NK-92 treated with Interleukin-12 subunit alpha and Interleukin-12 subunit beta, amount 100 ng/mL, for 24 hours (cell line): ENCODE results near the gene DCLK3.

ENCODE experiments used
- DNase-seq: peaks from one replicate; lab custom pipeline; 2025; lab: John Stamatoyannopoulos, UW

The DCLK3 gene

GRCh38 chr3:36763850-36764703 is at the start of gene DCLK3:
TSS of gene DCLK3 (minus strand) at chr3:36764553. CDS start at chr3:36764263, 290 bp downstream.
- no peak for DNase-seq

GRCh38 chr3:36813305-36813704 is 49.0 kb upstream of the DCLK3 start:
- no peak for DNase-seq

GRCh38 chr3:36812240-36812639 is 47.9 kb upstream of the DCLK3 start:
- DNase-seq = no peak

GRCh38 chr3:36811768-36812167 is 47.4 kb upstream of the DCLK3 start:
- no peak for DNase-seq

GRCh38 chr3:36804295-36805055 is 40.1 kb upstream of the DCLK3 start:
- no peak for DNase-seq

- no peak for DNase-seq
Measured at GRCh38 chr3:36803091-36803791, 38.9 kb upstream of the DCLK3 start.

GRCh38 chr3:36800533-36801116 is 36.3 kb upstream of the DCLK3 start:
- no peak for DNase-seq

GRCh38 chr3:36796881-36797280 is 32.5 kb upstream of the DCLK3 start:
- no peak for DNase-seq

GRCh38 chr3:36796161-36796560 is 31.8 kb upstream of the DCLK3 start:
- no peak for DNase-seq

- no peak for DNase-seq
Measured at GRCh38 chr3:36795622-36796021, 31.3 kb upstream of the DCLK3 start.

GRCh38 chr3:36792342-36792741 is 28.0 kb upstream of the DCLK3 start:
- no peak for DNase-seq

- no peak for DNase-seq
Measured at GRCh38 chr3:36790765-36791164, 26.4 kb upstream of the DCLK3 start.

- DNase-seq = no peak
Measured at GRCh38 chr3:36786921-36787890, 22.9 kb upstream of the DCLK3 start.

- DNase-seq = no peak
Measured at GRCh38 chr3:36784138-36784635, 19.8 kb upstream of the DCLK3 start.

GRCh38 chr3:36777424-36778218 is 13.3 kb upstream of the DCLK3 start:
- no peak for DNase-seq

GRCh38 chr3:36776436-36776835 is 12.1 kb upstream of the DCLK3 start:
- DNase-seq = no peak

GRCh38 chr3:36774052-36774451 is 9.7 kb upstream of the DCLK3 start:
- no peak for DNase-seq

- no peak for DNase-seq
Measured at GRCh38 chr3:36771931-36772330, 7.6 kb upstream of the DCLK3 start.

- DNase-seq = no peak
Measured at GRCh38 chr3:36769926-36770325, 5.6 kb upstream of the DCLK3 start.

GRCh38 chr3:36765104-36765503 is 751 bp upstream of the DCLK3 start:
- no peak for DNase-seq
